Measurements from ENCODE around the gene CAMK2N2.

The CAMK2N2 gene

GRCh38 chr3:184300378-184300720 lies 39.0 kb upstream of the CAMK2N2 start:
- TF ChIP-seq SIN3A (IDR thresholded peaks at IDR 0.05; ENCODE audit: borderline replicate concordance, insufficient read depth, low read length) (no peak), FOXP2 (optimal IDR thresholded peaks at IDR 0.05; ENCODE audit: borderline replicate concordance, extremely low read depth, extremely low read length, insufficient read depth) (no peak), TAF1 (IDR thresholded peaks at IDR 0.05; ENCODE audit: borderline replicate concordance, insufficient read depth, low read length) (no peak), REST (IDR thresholded peaks at IDR 0.05; ENCODE audit: insufficient read depth in 1 of 2, low read depth in 2 of 2, low read length in 2 of 2) (no peak), POLR2AphosphoS5 (IDR thresholded peaks at IDR 0.05; ENCODE audit: low read depth, low read length) (no peak)

GRCh38 chr3:184299488-184300377 lies 38.4 kb upstream of the CAMK2N2 start:
- TF ChIP-seq SIN3A (IDR thresholded peaks at IDR 0.05; ENCODE audit: borderline replicate concordance, insufficient read depth, low read length) (no peak; the same call in 1 of the 2 replicates), REST (IDR thresholded peaks at IDR 0.05; ENCODE audit: insufficient read depth in 1 of 2, low read depth in 2 of 2, low read length in 2 of 2) (no peak), TAF1 (IDR thresholded peaks at IDR 0.05; ENCODE audit: borderline replicate concordance, insufficient read depth, low read length) (no peak), FOXP2 (optimal IDR thresholded peaks at IDR 0.05; ENCODE audit: borderline replicate concordance, extremely low read depth, extremely low read length, insufficient read depth) (no peak), POLR2AphosphoS5 (IDR thresholded peaks at IDR 0.05; ENCODE audit: low read depth, low read length) (no peak)

- TF ChIP-seq TAF1 (IDR thresholded peaks at IDR 0.05; ENCODE audit: borderline replicate concordance, insufficient read depth, low read length) (0 out of 2 replicates have a peak, but pooled peaks have one; percentile 56), FOXP2 (optimal IDR thresholded peaks at IDR 0.05; ENCODE audit: borderline replicate concordance, extremely low read depth, extremely low read length, insufficient read depth) (peak; percentile 76), SIN3A (IDR thresholded peaks at IDR 0.05; ENCODE audit: borderline replicate concordance, insufficient read depth, low read length) (no peak), REST (IDR thresholded peaks at IDR 0.05; ENCODE audit: insufficient read depth in 1 of 2, low read depth in 2 of 2, low read length in 2 of 2) (no peak), POLR2AphosphoS5 (IDR thresholded peaks at IDR 0.05; ENCODE audit: low read depth, low read length) (peak; percentile 67)
These were observed 37.6 kb upstream of the CAMK2N2 start, which contains the start of gene PSMD2 for GRCh38 chr3:184298759-184299487. Gene PSMD2, plus strand, starts transcription at chr3:184299241. Its CDS starts 26 bp downstream, at chr3:184299267.

- TF ChIP-seq FOXP2 (optimal IDR thresholded peaks at IDR 0.05; ENCODE audit: borderline replicate concordance, extremely low read depth, extremely low read length, insufficient read depth) (no peak), TAF1 (IDR thresholded peaks at IDR 0.05; ENCODE audit: borderline replicate concordance, insufficient read depth, low read length) (no peak)
These were observed 35.3 kb upstream of the CAMK2N2 start for GRCh38 chr3:184296616-184297015.

GRCh38 chr3:184295771-184296170 lies 34.4 kb upstream of the CAMK2N2 start:
- no peak for TF ChIP-seq SIN3A (IDR thresholded peaks at IDR 0.05; ENCODE audit: borderline replicate concordance, insufficient read depth, low read length)
- no peak for TF ChIP-seq REST (IDR thresholded peaks at IDR 0.05; ENCODE audit: insufficient read depth in 1 of 2, low read depth in 2 of 2, low read length in 2 of 2)
- TF ChIP-seq FOXP2 (optimal IDR thresholded peaks at IDR 0.05; ENCODE audit: borderline replicate concordance, extremely low read depth, extremely low read length, insufficient read depth): no peak
- no peak for TF ChIP-seq TAF1 (IDR thresholded peaks at IDR 0.05; ENCODE audit: borderline replicate concordance, insufficient read depth, low read length)
- TF ChIP-seq POLR2AphosphoS5 (IDR thresholded peaks at IDR 0.05; ENCODE audit: low read depth, low read length): no peak

Data from PFSK-1 (cell line).